HG03571 (cell line): Measurements from ENCODE around the gene ERMN.
A peak's percentile ranks its signal among the peaks of the same experiment; 100 is the strongest.
"Not testable (repeated sequence)": the region's sequence is repeated elsewhere in the genome, so short reads cannot be mapped to it uniquely, and the experiment has no call there.

Experiments used
- ATAC-seq: cut with Tn5 transposase; IDR thresholded peaks from one replicate; pipeline ENCODE4 v1.9.1; 2021; ENCODE audit not compliant: unreplicated experiment

The ERMN gene, protein sequence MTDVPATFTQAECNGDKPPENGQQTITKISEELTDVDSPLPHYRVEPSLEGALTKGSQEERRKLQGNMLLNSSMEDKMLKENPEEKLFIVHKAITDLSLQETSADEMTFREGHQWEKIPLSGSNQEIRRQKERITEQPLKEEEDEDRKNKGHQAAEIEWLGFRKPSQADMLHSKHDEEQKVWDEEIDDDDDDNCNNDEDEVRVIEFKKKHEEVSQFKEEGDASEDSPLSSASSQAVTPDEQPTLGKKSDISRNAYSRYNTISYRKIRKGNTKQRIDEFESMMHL

GRCh38 chr2:157325786-157326185 lies at the start of gene ERMN:
TSS of gene ERMN (minus strand) at chr2:157325824. CDS start at chr2:157325642, 182 bp downstream.
- no peak for ATAC-seq

DNA sequence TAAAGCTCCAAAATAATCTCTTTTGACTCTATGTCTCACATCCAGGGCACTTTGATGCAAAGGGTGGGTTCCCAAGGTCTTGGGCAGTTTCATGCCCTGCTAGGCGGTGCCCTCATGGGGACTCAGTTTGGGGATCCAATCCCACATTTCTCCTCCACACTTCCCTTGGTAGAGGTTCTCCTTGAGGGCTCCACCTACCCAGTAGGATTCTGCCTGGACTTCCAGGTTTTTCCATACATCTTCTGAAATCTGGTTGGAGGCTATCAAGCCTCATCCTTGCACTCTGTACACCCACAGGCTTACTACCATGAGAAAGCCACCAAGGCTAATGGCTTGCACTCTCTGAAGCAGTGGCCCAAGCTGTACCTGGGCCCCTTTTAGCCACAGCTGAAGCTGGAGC lies 49.8 kb upstream of the ERMN start:
- ATAC-seq, result no peak

GRCh38 chr2:157368508-157368907 lies 42.9 kb upstream of the ERMN start:
- ATAC-seq, result not testable (repeated sequence)

DNA sequence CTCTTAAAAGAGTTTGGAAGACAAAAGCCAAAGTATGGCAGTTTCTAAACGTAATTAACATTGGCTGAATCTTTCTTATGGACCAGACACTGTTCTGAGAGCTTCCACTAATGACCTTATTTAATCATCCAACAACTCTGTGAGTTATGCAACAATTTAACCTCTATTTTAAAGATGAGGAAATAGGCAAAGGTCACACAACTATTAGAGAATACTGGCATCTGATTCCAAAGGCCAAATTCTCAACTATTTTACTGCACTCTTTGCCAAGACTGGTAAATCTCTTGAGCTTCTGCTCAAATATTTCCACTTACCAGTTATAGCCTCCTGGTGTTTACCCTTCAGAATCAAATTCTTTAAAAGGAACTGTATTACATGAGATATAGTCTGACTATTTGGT lies 42.1 kb upstream of the ERMN start:
- ATAC-seq, result no peak

DNA sequence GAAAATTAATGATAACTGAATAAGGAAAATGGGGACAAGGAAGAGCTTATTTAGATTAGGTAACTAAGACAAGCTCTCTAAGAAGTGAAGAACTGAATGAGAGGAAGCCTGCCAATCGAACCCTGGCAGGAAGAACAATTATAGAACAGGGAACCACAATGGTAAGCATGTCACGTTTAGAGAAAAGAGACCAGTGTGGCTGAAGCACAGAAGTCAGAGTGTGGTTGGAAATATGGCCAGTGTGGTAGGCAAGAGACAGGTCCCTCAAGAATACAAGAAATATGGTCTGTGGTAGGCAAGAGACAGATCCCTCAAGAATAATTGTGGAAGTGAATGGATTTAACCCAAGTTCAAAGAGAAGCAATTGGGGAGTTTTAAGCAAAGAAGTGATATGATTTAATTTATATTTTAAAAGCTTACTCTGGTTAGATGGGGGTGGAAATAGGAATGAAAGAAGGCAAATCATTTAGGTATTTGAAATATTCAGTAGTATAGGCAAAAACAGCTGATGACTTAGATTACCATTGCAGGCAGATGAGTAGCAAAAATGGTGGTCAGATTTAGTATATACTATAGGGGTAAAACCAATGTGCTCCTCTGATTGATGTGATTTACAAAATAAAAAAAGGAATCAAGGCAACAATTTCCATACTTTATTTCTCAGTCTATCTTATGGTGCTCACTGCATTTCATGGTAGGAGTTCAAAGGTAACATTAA lies 38.8 kb upstream of the ERMN start:
- ATAC-seq, result peak; percentile 82

- ATAC-seq, result peak; percentile 57
Measured at GRCh38 chr2:157363612-157364101, 38.0 kb upstream of the ERMN start.

GRCh38 chr2:157362627-157363026 lies 37.0 kb upstream of the ERMN start:
- ATAC-seq, result no peak

GRCh38 chr2:157361526-157361925 lies 35.9 kb upstream of the ERMN start:
- no peak for ATAC-seq

DNA sequence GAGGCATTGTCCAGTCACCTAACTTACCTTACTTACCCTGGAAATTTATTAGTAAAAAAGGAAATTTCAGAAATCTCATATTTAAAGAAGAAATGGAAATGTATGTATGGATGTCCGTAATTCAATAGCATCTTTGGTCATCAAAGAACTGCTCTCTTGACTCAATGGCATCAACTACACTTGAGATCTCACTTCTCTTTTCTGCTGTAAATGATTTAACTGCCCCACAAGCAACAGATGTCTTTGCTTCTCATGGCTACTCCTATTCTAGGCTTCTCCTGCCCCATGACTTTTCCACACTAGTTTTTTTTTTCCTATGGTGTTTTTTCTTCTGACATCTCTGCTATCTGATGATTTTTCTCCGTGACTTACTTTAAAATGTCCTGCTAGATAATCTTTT lies 34.0 kb upstream of the ERMN start:
- ATAC-seq, result no peak

GRCh38 chr2:157355618-157356017 lies 30.0 kb upstream of the ERMN start:
- no peak for ATAC-seq

DNA sequence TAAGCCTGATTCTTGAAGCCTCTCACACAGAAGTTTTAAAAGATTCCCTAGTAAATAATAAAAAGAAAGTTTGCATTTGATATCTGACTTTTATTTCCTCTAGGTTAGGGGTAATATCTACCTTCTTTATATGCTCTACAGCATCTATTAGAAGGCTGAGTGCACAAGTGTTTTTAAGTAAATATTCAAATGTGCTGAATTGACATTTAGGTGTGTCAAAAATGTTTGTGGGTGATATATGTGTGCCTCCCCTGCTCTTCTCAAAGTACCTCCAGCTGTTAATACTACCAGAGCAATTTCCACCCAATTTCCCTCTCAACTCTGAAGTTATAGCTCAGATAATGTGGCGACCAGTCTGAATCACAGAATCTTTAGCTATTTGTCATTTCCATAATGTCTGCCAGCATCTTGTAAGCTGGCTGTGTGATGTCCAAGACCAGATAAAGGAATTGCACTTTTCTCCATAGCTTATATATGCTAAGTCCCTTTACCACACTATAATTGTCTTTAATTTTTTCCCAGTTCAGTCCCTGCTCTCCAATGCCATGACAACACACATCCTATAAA lies 24.4 kb upstream of the ERMN start:
- no peak for ATAC-seq

GRCh38 chr2:157348291-157348921 lies 22.8 kb upstream of the ERMN start:
- ATAC-seq, result no peak

GRCh38 chr2:157345647-157346389 lies 20.2 kb upstream of the ERMN start:
- no peak for ATAC-seq

DNA sequence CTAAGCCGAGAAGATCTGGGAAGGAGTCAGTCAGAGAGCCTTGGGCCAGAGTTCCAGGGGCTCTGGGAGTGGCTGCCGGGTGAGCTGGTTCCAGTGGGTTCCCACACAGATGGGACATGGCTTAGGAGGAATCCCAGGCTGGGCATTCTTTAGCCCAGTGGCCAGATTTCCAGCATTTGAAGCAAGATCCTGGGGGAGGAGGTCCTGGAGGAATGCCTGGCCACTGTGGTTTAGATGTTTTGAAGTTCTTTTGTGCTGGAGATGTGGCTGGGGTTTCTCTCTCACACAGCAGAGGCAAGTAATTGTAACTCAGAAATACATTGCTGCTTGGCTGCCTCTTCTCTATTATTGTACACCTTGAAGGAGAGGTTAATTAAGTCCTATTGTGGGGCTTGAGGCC lies 15.8 kb upstream of the ERMN start:
- not testable (repeated sequence) for ATAC-seq

GRCh38 chr2:157339965-157340655 lies 14.5 kb upstream of the ERMN start:
- no peak for ATAC-seq

DNA sequence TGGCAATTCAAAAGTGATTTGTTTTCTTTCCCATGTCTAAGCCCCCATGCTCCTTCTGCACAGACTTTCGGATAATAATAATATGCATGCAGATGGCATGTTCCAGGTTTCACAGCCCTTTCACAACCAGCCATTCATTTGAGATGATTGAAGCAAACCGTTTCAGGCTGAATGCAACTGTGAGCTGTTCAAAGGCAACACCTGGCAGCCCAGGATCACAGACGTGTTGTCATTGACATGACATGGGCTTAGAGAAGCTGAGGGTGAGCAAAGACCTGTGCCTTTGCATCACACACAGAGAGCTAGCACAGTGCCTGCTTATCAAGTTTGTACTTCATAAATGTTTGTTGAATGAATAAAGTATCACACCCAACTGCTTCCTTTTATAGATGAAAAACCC lies 12.4 kb upstream of the ERMN start:
- ATAC-seq, result no peak

DNA sequence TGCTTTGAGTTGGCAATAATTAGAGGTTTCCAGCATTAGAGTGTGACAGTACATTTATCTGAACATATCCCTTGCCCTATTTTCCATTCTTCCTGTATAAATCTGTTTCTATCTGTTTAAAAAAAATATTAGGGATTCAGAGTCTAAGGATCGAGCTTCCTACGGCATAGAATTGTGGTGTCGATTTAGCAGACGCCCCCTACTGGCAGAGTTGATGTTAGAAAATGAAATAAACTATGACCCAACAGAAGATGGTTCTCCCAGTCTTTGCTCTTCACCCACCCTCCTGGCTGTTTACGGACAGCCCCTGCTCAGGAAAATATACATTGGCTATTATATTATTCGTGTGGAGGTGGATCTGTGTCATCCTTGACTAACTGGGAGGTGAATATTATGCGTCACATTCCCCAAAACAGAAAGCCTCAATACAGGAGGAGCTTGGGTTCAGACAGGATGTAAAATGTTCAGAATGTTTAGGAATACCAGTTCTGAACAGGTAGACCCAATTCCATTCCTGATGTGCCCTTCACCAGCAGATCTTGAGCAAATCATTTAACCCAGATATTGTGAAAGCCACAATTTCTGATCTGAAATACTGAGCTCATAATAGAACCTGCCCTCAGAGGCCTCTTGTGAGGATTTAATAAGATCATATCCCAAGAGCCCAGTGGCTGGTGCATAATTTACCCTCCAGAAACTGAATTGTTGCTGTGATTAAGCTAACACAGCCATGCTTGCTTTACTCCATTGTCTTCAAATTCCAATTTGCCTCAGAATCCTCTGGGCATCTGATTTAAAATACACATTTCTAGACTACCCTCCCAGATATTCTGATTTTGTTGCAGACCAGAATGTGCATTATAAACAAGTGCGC lies 10.8 kb upstream of the ERMN start:
- no peak for ATAC-seq

DNA sequence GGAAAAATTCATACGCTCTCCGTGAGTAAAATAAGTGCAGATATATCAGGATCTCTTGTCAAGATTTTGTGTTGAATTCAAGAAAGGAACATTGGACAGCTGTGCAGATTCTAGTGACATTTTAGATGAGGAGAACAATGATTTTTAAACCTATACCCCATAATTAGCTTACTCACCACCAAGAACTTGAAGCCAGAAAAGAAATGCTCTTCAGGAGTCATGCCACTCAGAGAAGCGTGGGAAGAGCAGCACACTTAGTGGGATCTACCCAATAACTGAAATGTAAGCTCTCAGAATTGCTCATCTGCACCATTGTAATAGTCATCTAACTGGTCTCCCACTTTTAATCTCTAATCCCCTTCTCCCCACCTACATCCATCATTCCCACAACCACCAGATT lies 9.2 kb upstream of the ERMN start:
- ATAC-seq, result no peak

- ATAC-seq, result no peak
Measured at GRCh38 chr2:157334335-157334734, 8.7 kb upstream of the ERMN start.
